Sciatic nerve (tissue), 2 donors: ENCODE results near the gene SHB. TPM values are rescaled to one million over a fixed set of nuclear protein-coding genes. Genes with fewer than 3 reads are reported as not detected.

Experiments used
- ATAC-seq: fragments of 200-7000 bp; cut with Tn5 transposase; one replicate; pipeline ENCODE4 v1.9.1; 2020; ENCODE audit warnings: mild to moderate bottlenecking, moderate library complexity
- DNase-seq: peaks from one replicate; pipeline ENCODE4 v3.0.0-alpha.2; 2020; ENCODE audit warnings: low spot score
- intact Hi-C: fragments of 100-400 bp; cut with DNase I; formaldehyde crosslinking; loops from one replicate; pipeline ENCODE4 v1.14.2; 2022
- total RNA-seq: library from RNA; stranded (reverse); fragmentation: NEBNext Ultra II Directional; extraction: Animal tissue kit (Norgen Biotek cat#: 25700); gene quantifications from one replicate; pipeline ENCODE4 v1.2.1, GENCODE V29; 2021
- donor health status: DM: no; HTN: no; CAD: no.
- donor health status: DM: no; HTN: no; CAD: no.

The SHB gene
- total RNA-seq, 1 donor from 2014 or later = 15.9 TPM

DNA sequence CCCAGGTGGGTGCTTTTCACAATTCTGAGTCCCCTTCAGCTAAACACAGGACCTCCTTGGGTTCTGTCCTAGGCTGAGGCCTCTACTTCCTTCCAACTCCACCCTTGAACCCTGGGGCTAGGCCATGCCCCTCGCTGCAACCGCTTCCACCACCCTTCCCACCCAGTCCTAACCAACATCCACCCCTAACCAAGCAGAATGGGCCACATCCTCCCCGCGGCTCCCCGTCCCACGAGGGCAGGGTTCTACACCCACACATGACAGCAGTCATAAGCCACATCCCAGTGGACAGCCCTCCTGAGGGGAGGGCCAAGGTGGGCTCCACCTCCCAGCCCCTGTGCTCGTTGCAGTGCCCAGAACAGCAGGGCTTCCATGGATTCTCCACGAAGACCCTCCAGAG is 65.8 kb downstream of the SHB start:
- intact Hi-C loops = no loop called here
- no peak for ATAC-seq
- DNase-seq = no peak

DNA sequence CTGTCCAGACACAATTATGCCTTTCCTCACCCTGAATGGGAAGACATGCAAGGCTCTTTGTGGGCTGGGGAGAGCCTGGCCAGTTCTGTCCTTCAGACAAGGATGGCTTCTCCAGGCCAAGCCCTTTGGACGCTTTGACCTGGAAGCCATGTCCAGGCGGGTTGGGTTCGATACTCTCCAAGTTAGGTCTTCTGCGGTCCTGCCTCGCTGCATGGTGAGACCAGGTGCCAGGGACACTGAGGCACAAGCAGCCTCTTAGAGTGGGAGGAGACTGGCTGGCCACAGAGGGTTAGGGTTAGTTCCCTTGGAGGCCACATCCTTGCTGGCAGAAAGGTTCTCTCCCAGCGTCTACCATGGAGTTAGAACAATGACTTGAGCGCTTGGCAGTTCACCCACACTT is 67.6 kb downstream of the SHB start:
- ATAC-seq (no peak), DNase-seq (no peak)
- intact Hi-C loops = no loop called here

DNA sequence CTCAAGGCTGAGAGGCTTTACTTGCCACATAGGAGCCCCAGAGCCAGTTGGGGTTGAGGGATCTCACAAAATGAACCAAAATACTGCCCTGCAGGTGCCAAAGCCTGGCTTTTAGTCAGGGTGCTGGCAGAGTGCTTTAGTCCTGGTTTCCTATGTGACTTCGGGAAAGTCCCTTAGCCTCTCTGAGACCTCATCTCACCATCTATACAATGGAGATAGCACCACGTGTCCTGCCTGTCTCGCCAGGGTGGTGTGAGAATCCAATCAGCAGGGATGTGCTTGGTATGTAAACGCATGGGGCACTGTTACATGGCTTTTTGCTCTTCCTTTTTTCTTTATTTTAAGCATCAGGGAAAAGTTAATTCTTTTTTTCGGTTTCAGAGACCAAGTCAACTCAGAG is 68.3 kb downstream of the SHB start:
- ATAC-seq (no peak), DNase-seq (no peak)
- intact Hi-C loops = no loop called here

DNA sequence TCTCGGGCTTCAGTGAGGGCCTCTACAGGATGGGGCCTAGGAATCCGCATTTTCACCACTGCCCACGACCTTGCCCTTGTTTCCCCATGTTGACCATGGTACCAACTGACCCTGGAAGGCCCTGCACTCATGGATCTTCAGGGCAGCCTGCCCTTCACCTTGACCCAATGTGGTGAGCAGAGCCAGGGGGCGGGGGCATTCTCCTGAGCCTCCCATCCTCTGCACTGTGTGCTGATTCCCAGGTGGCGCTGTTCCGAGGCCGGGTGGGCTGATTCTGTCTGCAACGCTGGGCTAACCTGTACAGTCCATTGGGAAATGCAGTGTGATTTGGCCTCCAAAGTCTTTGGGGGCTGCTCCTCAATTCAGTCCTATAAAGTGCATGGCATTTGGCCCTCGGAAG is 68.7 kb downstream of the SHB start:
- intact Hi-C loops = no loop called here
- ATAC-seq = no peak
- no peak for DNase-seq

DNA sequence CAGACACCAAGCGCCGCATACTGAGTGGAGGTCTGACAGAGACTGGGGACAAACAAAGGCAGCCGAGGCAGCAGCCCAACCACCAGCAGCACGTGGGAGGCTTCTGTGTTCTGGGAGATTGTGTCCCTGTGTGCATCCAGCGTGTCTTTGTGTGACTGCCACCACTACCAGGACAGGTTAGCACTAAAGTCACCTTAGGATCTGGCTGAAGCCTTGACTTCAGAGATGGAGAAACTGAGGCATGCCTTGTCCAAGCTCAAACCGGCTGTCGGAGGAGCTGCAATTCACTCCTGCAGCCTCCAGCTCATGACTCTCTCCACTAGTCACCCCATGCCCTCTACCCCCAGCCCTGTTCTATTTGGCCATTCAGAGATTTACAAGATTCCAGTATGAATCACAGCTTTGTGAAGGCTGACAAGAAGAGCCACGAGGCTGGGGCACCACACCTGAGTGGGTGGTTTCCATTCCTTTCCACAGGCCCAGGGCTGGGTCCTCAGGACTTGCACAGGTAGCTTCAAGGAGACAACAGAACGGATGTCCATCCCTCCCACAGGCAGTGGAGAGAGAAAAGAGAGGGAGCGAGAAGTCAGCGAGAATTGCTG is 69.3 kb downstream of the SHB start:
- no peak for ATAC-seq
- intact Hi-C loops = no loop called here
- no peak for DNase-seq

DNA sequence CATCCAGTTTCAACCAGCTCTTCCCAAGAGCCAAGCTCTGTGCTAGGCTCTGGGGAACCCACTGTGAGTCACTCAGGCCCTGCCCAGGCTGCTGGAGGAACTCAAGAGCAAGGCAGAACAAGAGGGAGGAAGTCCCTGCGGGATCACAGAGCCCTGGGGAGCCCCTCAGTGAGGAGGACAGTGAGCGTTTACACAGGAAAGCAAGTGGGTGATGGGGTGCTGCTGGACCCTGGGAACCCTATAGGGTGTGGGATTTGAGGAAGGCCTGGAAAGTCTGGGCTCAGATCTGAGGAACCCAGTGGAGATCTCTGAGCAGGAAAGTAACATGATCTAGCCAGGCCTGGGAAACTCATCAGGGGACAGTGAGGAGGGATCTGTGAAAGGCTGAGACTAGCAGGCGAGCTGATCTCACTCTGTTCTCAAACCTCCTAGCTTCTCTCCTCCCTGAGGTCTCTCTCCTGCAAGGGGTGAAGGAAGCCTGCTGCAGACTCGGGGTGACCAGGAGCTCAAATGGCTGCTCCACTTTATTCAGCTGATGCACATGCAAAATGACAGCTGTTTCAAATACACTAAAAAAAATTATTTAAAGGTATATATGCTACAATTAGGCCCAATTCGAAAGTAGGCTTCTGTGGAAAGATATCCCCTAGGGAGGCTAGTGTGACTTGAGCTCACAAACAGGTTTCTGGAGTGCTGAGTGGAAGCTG is 70.0 kb downstream of the SHB start:
- intact Hi-C loops = no loop called here
- ATAC-seq = peak; percentile 29

DNA sequence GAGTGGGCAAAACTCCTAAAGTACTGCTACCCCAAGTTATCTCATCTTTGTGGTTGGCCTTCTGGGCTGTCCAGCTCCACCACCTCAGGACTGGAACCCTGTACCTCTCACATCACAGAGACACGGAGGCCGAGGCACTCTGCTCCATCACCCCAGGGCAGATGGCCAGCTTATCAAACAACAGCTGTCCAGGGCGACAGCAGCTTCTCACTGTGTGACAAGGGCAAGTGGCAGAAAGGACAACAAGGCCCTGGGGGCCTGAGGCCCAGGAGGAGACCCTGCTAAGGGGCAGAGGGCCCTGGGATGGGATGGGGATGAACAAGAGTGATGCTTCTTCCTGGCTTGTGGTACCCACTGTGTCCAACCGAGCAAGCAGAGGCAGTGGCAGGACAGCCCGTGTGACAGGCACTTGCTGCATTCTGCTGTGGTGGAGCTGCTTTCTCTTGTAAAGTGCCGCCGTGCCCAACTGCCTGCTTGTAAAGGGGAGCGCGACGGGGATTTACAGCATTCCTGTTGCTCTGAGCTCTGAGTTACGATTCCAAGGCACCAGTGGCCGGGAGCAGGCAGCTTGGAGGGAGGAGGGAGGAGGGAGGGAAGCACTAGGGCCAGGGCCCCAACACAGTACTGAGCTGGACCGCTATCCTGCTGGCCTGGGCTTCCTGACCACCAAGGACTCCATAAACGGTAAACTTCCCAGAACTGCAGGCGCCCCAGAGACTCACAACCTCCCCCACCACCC is 71.2 kb downstream of the SHB start:
- DNase-seq (no peak), ATAC-seq (no peak)
- intact Hi-C loops = no loop called here

More for the DNA sequence above, 70.0 kb downstream of the SHB start:
- no peak for DNase-seq

DNA sequence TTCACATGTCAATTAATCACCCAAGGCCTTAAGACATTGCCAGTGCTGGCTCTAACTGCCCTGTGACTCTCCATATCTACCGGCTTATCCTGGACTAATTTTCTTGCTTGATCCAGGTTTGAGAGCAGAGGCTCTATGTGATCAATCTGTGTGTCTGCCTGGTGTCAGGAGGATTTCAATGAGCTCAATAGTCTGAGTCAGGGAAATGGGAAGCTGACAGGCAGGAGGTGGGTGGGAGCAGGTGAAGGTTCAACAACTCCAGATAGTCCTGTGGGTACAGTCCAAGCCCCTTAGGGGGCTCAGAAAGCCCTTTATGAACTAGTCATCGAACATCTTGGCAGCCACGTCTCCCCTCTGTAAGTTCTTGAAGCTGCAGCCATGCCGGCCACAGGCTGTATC is 72.2 kb downstream of the SHB start:
- ATAC-seq = no peak
- no peak for DNase-seq
- intact Hi-C loops = no loop called here

DNA sequence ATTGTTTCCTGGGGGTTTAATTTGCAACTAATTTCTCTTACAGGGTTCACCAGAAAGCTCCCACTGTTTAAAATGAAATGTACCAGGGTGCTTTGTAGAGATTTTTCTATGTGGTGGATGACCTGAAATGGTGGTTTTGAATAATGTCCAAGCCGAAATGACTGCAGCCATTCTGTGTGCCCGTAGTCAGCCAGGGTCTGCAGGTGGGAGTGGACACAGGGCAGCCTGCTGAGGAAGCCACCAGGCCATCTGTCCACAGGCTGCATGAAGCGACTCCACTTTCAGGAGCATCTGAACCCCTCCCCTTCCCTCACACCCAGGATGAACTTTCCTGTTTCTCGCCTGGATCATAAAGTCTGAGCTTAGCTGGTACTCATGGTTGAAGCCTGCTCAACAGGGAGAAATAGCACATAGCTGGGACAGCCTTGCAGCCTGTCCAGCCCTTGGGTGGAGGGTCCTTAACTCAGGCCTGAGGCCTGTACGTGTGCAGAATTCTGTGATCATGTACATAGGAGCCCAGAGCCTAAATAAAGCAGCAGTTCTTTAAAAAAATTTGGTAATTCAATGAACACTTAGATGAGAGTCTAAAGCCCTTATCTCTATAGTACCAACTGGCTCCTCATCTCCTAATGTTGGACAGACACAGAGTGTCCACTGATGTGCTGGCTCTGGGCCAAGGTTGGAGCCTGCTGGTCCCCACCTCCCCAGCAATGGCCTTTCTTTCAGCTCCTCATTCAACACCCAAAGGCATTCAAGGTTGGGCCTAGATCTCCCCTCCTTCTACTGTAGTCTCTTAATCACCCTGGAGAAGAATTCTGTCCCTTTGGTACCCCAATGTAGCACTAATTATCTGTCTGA is 72.8 kb downstream of the SHB start:
- no peak for DNase-seq
- ATAC-seq = no peak
- intact Hi-C loops = no loop called here

DNA sequence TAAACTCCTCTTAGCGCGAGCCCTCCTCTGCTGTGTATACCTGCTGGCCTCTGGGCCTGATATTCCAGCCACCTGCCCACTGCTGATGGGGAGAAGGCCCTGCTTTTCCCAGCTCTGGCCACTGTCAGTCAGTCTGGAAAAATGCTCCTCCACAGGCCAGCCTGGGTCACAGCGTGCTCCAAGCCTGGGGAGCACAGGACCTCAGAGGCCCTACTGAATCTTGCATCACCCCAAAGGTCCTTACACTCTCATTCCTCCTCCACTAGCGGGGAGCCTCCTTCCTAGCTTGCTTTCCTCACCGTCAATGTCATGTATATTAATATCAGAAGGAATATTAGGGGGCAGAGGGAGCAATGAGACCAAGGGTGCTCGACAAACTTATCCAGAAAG is 73.7 kb downstream of the SHB start:
- intact Hi-C loops = no loop called here
- DNase-seq (no peak), ATAC-seq (no peak)

DNA sequence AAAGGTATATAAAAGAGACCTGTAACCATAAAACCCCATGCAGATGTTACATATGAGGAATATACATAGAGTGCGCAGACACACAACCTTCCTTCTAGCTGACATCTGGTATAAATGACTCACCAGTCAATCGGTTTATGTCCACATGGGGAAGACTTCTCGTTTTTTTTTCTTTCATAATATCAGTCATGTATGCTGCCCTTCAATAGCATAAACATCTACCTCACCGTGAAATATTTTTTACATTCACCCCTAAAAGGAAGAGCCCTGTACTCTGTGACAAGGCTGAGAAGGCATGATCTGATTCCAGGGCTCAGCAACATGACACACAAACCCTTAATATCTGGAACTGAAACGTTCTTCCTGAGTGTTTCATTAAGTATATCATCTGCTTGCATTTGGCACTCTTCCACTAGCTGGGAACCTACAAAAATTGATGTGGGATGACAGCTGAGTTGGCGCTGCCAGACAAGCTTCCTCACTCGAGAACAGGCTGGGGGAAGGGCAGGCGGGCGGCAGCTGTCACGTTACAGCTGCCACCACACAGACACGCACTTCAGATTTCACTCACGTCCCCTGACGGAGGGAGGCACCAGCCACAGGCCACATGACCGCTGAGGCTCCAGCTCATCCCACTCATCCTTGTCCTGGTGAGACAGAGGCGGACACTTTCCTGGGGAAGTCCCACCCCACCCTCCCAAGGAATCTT is 74.2 kb downstream of the SHB start:
- intact Hi-C loops = no loop called here
- ATAC-seq = peak; percentile 83
- DNase-seq = peak; percentile 80

DNA sequence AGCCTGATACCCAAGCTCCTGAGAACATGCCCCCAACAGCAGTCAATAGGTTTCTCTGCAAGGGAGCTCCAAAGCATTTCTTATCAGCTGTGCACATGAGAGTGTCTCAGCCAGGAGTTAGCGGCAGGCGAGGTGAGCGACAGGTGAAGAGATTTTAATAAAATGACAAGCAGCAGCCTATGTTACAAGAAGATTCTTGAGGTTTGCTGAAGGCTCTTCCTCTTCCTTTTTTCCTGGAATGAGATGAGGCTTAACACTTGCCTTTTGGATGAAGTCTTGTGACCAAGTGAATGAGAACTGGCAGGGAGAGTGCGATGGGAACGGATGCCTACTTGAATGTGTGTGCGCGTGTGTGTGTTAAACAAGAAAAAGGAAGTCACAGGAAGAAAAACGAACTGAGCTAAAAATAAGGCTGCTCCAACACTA is 76.1 kb downstream of the SHB start:
- no peak for DNase-seq
- intact Hi-C loops = no loop called here
- ATAC-seq = peak; percentile 47

DNA sequence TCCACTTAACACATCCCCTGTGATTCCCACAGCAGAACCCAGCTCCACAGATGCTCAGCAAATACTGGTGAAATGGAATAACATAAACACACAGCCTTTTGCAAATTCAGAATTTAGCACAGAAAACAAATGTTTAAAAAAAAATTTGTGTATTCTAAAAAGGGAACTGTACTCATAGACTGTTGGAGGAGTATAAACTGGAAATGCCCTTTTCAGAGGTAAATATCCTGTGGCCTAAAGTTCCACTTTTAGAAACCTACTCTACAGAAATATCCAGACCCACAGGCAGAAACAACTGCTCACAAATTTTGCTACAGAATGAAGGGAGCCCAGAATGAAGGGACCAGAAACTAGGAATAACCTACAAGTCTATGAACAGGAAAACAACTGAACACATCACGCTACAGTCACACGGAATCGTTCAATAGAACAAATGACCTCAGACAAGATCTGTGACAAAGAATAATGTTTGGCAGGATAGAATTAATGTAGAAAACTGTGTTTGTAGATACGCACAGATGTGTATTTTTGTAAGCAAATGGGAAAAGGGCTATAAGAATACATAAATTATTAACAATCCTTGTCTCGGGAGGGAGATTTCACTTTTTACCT is 78.5 kb downstream of the SHB start:
- no peak for ATAC-seq
- no peak for DNase-seq
- intact Hi-C loops = no loop called here

DNA sequence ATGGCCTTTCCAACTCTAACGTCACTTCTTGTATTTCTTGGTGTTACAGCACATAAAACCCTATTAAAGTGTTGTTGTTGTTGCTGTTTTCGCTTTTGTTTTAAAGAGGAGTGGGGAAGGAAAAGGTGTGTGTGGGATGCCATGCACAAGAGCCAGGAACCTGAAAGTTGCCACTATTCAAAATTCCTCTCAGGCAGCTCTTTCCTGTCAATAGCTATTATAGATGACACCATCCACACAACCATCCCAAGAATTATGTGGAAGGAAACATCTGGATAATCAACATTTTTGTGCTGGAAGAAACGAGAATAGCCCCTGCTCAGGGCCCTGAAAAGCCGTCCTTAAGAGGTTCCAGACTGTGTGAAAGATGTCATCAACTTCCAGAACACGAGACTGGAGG is 79.3 kb downstream of the SHB start:
- DNase-seq (no peak), ATAC-seq (no peak)
- intact Hi-C loops = no loop called here

DNA sequence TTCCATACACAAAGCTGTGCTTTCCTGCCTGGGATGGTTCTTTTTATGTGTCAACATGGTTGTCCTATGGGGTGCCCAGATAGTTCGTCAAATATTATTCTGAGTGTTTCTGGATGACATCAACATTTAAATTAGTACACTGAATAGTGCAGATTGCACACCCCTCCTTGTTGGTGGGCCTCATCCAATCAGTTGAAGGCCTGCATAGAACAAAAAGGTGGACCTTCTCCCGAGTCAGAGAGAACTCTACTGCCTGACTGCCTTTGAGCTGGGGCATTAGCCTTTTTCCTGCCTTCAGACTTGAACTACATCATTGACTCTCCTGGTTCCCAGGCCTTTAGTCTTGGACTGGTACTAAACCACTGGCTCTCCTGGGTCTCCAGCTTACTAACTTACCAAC is 80.4 kb downstream of the SHB start:
- DNase-seq = no peak
- intact Hi-C loops = no loop called here
- ATAC-seq = no peak

DNA sequence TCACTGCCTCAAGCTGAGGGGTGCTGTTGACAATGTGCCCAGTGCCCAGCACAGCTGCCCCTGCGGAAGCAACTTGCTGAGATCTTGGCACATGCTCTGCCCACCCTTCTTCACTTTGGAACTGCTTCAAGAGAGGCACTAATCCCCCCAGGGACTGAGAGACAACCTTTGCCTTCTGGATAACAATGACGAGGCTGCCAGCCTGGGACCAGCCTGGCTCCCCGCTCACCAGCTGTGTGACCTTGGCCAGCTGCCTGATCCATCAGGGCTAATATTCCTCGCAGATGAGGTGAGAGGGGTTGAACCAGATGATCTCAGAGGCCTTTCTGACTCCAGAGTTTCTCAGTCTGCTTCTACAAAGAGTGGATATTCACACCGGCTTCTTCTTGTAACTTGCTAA is 81.0 kb downstream of the SHB start:
- intact Hi-C loops = no loop called here
- DNase-seq (no peak), ATAC-seq (no peak)

DNA sequence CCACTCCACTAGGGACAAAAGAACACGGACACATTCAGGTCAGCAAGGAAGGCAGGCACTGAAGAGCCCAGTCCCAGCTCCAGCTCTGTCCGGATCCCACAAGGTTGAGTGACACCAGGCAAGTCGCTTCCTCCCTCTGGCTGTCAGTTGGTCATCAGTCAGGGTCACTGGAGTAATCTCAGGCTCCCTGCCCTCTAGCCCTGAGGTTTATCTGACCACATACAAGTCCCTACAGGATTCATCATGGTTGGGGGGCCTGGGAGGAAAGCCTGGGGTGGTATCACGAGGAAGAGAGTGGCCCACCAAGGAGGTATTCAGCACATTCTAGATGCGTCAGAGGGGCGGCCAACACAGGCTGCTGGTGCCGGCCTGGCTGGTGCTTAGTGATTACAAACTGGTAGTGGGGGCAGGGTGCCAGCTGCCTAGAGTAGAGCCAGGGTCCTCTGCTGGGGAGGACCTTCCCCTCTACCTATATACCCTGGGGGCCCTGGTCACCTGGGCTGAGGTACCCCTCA is 81.5 kb downstream of the SHB start:
- no peak for ATAC-seq
- DNase-seq = no peak
- intact Hi-C loops = no loop called here

DNA sequence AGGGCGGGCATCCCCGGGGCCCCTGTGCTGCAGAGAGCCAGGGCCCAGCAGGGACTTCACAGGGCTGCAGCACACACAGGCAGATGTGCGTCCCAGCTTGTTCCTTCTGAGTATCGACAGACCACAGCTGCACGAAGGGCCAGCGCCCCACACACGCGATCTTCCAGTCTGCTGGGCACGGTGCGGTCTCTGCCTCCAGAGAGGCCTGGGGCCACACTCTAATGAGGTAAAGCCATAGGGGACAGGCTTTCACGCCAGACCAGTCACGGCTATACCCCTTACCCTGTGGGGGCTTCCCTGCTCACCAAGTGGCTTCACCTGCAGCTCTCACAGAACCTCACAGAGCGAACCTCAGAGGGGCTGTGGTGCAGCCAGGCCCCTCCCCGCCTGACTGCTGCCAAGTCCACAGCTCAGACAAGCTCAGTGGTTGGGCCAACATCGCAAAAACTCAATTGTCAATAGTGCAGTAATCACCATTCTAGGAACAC is 82.2 kb downstream of the SHB start:
- no peak for ATAC-seq
- DNase-seq = no peak
- intact Hi-C loops = no loop called here
